ENCODE data around the gene KRTAP21-3.

DNA sequence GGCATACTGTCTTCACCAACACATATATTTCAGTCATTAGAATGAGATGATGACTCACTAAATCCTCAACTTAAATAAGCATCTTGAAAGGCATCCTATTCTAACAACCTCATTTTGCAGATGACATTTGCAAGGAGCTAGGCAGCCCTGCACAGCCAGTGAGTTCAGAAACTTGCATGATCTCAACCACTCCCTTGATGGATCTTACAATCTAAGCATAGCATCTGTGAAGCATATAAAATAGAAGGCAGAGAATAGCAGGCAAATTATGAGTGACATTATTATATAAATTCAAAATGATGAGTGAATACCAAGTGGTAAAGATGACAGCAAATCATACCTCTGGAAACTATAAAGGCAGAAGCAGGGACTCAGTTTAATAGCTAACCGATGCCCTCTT lies 44.3 kb downstream of the KRTAP21-3 start:
- TF ChIP-seq, protein P1, sequence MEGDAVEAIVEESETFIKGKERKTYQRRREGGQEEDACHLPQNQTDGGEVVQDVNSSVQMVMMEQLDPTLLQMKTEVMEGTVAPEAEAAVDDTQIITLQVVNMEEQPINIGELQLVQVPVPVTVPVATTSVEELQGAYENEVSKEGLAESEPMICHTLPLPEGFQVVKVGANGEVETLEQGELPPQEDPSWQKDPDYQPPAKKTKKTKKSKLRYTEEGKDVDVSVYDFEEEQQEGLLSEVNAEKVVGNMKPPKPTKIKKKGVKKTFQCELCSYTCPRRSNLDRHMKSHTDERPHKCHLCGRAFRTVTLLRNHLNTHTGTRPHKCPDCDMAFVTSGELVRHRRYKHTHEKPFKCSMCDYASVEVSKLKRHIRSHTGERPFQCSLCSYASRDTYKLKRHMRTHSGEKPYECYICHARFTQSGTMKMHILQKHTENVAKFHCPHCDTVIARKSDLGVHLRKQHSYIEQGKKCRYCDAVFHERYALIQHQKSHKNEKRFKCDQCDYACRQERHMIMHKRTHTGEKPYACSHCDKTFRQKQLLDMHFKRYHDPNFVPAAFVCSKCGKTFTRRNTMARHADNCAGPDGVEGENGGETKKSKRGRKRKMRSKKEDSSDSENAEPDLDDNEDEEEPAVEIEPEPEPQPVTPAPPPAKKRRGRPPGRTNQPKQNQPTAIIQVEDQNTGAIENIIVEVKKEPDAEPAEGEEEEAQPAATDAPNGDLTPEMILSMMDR (IDR thresholded peaks at IDR 0.05), result no peak
- no peak for TF ChIP-seq POLR2A (IDR thresholded peaks at IDR 0.05)
